HEK293 (cell line): Measurements from ENCODE around the gene MSI1.

ENCODE experiments used
- CTCF ChIP-seq: fragments of 450-650 bp; formaldehyde crosslinking; IDR thresholded peaks from 2 replicates; pipeline ENCODE4 v1.5.1; 2016; ENCODE audit warnings: missing biosample characterization, missing genetic modification characterization
- ZBTB17 ChIP-seq: fragments of 450-650 bp; formaldehyde crosslinking; IDR thresholded peaks from 2 replicates; pipeline ENCODE4 v1.5.1; 2016; ENCODE audit warnings: missing biosample characterization, missing genetic modification characterization
- ZNF18 ChIP-seq: fragments of 450-650 bp; formaldehyde crosslinking; IDR thresholded peaks from 2 replicates; pipeline ENCODE4 v1.5.1; 2016; ENCODE audit warnings: missing biosample characterization, missing genetic modification characterization
- ZNF501 ChIP-seq: fragments of 450-650 bp; formaldehyde crosslinking; IDR thresholded peaks from 2 replicates; pipeline ENCODE4 v1.5.1; 2016; ENCODE audit warnings: missing biosample characterization, missing genetic modification characterization

- TF ChIP-seq ZNF18, result no peak
- TF ChIP-seq CTCF (tag by site-specific recombination), result no peak
- no peak for TF ChIP-seq ZNF501
- no peak for TF ChIP-seq ZBTB17
Observed at GRCh38 chr12:120316798-120317223, 52.2 kb downstream of the MSI1 start.
